Stimulated activated memory B cell treated with anti-CD40 and anti-IgM and Interleukin-4, amounts not matched to agents 10 μg/mL and 1 μg/mL and 100 μg/mL, for 72 hours (primary cell): ENCODE measurements around the gene LMAN1L.
A peak's percentile ranks its signal among the peaks of the same experiment; 100 is the strongest.

Source experiments
- ATAC-seq: fragments of 150-1000 bp; cut with Tn5 transposase; 2 replicates; pipeline ENCODE4 v1.10.0; 2021
- H3K27ac Mint-ChIP-seq: one replicate; pipeline ENCODE4 v1.8.0; 2022; ENCODE audit warnings: mild to moderate bottlenecking, mixed read lengths
- H3K27me3 Mint-ChIP-seq: one replicate; pipeline ENCODE4 v1.8.0; 2022; ENCODE audit warnings: mixed read lengths
- H3K36me3 Mint-ChIP-seq: one replicate; pipeline ENCODE4 v1.8.0; 2022; ENCODE audit warnings: mixed read lengths
- H3K4me1 Mint-ChIP-seq: one replicate; pipeline ENCODE4 v1.8.0; 2022; ENCODE audit warnings: mixed read lengths
- H3K4me3 Mint-ChIP-seq: one replicate; pipeline ENCODE4 v1.8.0; 2022; ENCODE audit warnings: mild to moderate bottlenecking, moderate library complexity, mixed read lengths
- H3K9me3 Mint-ChIP-seq: one replicate; pipeline ENCODE4 v1.8.0; 2022; ENCODE audit warnings: mixed read lengths

The LMAN1L gene

GRCh38 chr15:74816624-74817369, 4.2 kb downstream of the LMAN1L start:
- Mint-ChIP-seq H3K9me3 (no peaks in the 10 kb centered on the region), H3K27ac (no peak overlapping the region), H3K4me1 (peaks cover 51% of the 10 kb centered on the region), H3K27me3 (peaks cover 9% of the 10 kb centered on the region), H3K4me3 (no peak overlapping the region), H3K36me3 (no peaks in the 10 kb centered on the region)
- no peak for ATAC-seq

- H3K4me1 Mint-ChIP-seq = peaks cover 56% of the 10 kb centered on the region
- no peaks in the 10 kb centered on the region for H3K36me3 Mint-ChIP-seq
- no peaks in the 10 kb centered on the region for H3K9me3 Mint-ChIP-seq
- no peak for ATAC-seq
- H3K4me3 Mint-ChIP-seq = no peak overlapping the region
- H3K27me3 Mint-ChIP-seq = peaks cover 9% of the 10 kb centered on the region
- no peak overlapping the region for H3K27ac Mint-ChIP-seq
These were observed 4.7 kb downstream of the LMAN1L start for GRCh38 chr15:74817370-74817737.

GRCh38 chr15:74820056-74820455, 7.4 kb downstream of the LMAN1L start:
- no peak overlapping the region for H3K4me3 Mint-ChIP-seq
- H3K4me1 Mint-ChIP-seq = peaks cover 58% of the 10 kb centered on the region
- peaks cover 23% of the 10 kb centered on the region for H3K27me3 Mint-ChIP-seq
- no peak for ATAC-seq
- no peaks in the 10 kb centered on the region for H3K9me3 Mint-ChIP-seq
- H3K27ac Mint-ChIP-seq = peak overlapping the region; percentile 14
- H3K36me3 Mint-ChIP-seq = no peaks in the 10 kb centered on the region

GRCh38 chr15:74821091-74821789, 8.6 kb downstream of the LMAN1L start:
- H3K4me3 Mint-ChIP-seq = peak overlapping the region; percentile 55
- peak; percentile 86 for ATAC-seq
- H3K36me3 Mint-ChIP-seq = no peaks in the 10 kb centered on the region
- H3K9me3 Mint-ChIP-seq = no peaks in the 10 kb centered on the region
- H3K27ac Mint-ChIP-seq = peak overlapping the region; percentile 48
- H3K27me3 Mint-ChIP-seq = peaks cover 33% of the 10 kb centered on the region
- H3K4me1 Mint-ChIP-seq = peaks cover 51% of the 10 kb centered on the region

GRCh38 chr15:74821790-74822158, 9.1 kb downstream of the LMAN1L start:
- H3K4me3 Mint-ChIP-seq = no peak overlapping the region

DNA sequence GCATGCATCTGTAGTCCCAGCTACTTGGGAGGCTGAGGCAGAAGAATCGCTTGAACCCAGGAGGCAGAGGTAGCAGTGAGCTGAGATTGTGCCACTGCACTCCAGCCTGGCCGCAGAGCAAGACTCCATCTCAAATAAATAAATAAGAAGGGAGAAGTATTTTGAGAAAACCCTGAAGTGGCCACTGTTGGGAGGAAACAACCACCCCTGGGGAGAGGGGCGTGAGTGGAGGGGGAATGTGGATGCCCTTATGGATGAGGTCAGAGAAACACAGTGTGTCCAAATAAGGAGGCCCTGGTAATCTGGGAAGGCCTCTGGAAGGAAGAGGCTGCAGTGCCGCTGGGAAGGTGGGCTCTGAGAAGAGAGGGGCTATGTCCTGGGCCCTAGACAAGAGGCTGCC, 9.6 kb downstream of the LMAN1L start:
- no peak for ATAC-seq
- Mint-ChIP-seq H3K27me3 (peaks cover 40% of the 10 kb centered on the region), H3K4me1 (peaks cover 50% of the 10 kb centered on the region), H3K36me3 (no peaks in the 10 kb centered on the region), H3K4me3 (no peak overlapping the region), H3K9me3 (no peaks in the 10 kb centered on the region), H3K27ac (no peak overlapping the region)

More at GRCh38 chr15:74821790-74822158, 9.1 kb downstream of the LMAN1L start:
- peaks cover 39% of the 10 kb centered on the region for H3K27me3 Mint-ChIP-seq
- H3K27ac Mint-ChIP-seq = peak overlapping the region; percentile 48
- no peaks in the 10 kb centered on the region for H3K9me3 Mint-ChIP-seq
- H3K36me3 Mint-ChIP-seq = no peaks in the 10 kb centered on the region
- ATAC-seq = no peak
- peaks cover 54% of the 10 kb centered on the region for H3K4me1 Mint-ChIP-seq

GRCh38 chr15:74823324-74823723, 10.7 kb downstream of the LMAN1L start:
- Mint-ChIP-seq H3K9me3 (no peaks in the 10 kb centered on the region), H3K4me1 (peaks cover 46% of the 10 kb centered on the region), H3K36me3 (no peaks in the 10 kb centered on the region), H3K27me3 (peaks cover 44% of the 10 kb centered on the region), H3K27ac (no peak overlapping the region), H3K4me3 (no peak overlapping the region)
- ATAC-seq = no peak

GRCh38 chr15:74824976-74825375, 12.3 kb downstream of the LMAN1L start:
- Mint-ChIP-seq H3K4me3 (no peak overlapping the region), H3K4me1 (peaks cover 30% of the 10 kb centered on the region), H3K36me3 (no peaks in the 10 kb centered on the region), H3K27ac (no peak overlapping the region), H3K27me3 (peaks cover 51% of the 10 kb centered on the region), H3K9me3 (no peaks in the 10 kb centered on the region)
- ATAC-seq = no peak

DNA sequence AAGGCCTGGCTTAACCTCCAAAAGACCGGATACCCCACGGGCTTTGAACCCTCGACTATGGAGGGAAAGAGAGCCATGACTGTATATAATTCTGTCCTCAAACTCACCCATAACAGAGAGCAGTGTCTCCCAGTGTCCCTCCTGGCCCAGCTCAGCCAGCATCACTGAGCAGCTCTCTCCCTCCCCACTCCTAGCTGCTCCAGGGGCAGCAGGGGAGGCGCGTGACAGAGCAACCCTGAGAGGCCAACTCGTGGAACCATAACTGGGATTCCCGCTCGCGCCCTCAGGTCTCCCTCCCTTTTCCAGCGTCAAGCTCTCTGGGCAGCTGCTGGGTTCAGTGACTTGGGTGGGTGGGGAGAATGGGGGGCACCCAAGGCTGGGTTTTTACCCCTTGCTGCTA, 13.2 kb downstream of the LMAN1L start:
- H3K4me1 Mint-ChIP-seq = peaks cover 22% of the 10 kb centered on the region
- peaks cover 51% of the 10 kb centered on the region for H3K27me3 Mint-ChIP-seq
- ATAC-seq = no peak
- H3K36me3 Mint-ChIP-seq = no peaks in the 10 kb centered on the region
- H3K4me3 Mint-ChIP-seq = no peak overlapping the region
- H3K9me3 Mint-ChIP-seq = no peaks in the 10 kb centered on the region
- H3K27ac Mint-ChIP-seq = no peak overlapping the region

- peak; percentile 17 for ATAC-seq
- no peak within 1 kb of the TSS for H3K27ac Mint-ChIP-seq
- no peak within 1 kb of the TSS for H3K4me3 Mint-ChIP-seq
- H3K4me1 Mint-ChIP-seq = peaks cover 16% of the 10 kb centered on the region
- no peaks in the 10 kb centered on the region for H3K9me3 Mint-ChIP-seq
- H3K27me3 Mint-ChIP-seq = peaks cover 51% of the 10 kb centered on the region
- no peaks in the 10 kb centered on the region for H3K36me3 Mint-ChIP-seq
These were observed 13.8 kb downstream of the LMAN1L start, which contains the start of gene CPLX3 for GRCh38 chr15:74826364-74826819. CPLX3 (plus strand) TSS chr15:74826627; CDS start chr15:74826704, 77 bp downstream.

DNA sequence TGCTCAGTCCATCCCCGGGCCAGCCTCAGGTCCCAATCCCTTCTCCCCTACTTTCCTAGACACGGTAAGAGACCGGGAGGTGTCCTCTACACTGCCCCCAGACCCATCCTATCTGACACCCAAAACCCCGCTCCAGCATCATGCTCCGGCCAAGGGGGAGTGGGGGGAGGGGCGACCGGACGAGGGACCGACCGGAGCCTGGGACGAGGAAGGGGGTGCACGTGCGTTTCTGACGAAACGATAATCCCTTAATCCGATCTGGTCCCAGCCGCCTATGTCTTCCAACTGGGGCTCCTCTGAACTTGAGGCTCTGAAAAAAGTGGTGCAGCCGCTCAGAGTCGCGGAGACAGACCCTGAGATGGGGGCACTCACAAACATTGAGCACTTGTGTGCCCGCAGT, 14.3 kb downstream of the LMAN1L start:
- peaks cover 11% of the 10 kb centered on the region for H3K4me1 Mint-ChIP-seq
- H3K27ac Mint-ChIP-seq = no peak overlapping the region
- H3K9me3 Mint-ChIP-seq = no peaks in the 10 kb centered on the region
- no peak overlapping the region for H3K4me3 Mint-ChIP-seq
- peaks cover 51% of the 10 kb centered on the region for H3K27me3 Mint-ChIP-seq
- no peak for ATAC-seq
- no peaks in the 10 kb centered on the region for H3K36me3 Mint-ChIP-seq

DNA sequence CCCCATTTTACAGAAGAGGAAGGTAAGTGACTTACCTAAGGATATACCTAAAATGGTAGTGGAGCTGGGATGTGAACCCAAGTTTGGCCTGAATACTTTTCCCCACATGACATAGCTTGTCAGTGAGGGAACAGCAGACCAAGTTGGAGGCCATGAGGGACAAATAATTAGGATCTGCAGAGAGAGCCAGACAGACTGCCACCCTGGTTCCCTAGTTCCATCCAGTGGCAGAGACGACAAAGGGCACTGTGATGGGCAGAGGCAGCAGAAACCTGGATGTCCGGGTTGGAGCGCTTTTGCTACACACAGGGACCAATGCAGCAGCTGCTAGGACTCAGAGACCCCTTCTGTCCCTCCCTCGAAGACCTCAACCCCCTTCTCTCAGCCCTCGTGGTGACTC, 15.0 kb downstream of the LMAN1L start:
- Mint-ChIP-seq H3K27me3 (peaks cover 51% of the 10 kb centered on the region), H3K36me3 (no peaks in the 10 kb centered on the region), H3K4me3 (no peak overlapping the region), H3K4me1 (peaks cover 6% of the 10 kb centered on the region), H3K9me3 (no peaks in the 10 kb centered on the region), H3K27ac (no peak overlapping the region)
- no peak for ATAC-seq

DNA sequence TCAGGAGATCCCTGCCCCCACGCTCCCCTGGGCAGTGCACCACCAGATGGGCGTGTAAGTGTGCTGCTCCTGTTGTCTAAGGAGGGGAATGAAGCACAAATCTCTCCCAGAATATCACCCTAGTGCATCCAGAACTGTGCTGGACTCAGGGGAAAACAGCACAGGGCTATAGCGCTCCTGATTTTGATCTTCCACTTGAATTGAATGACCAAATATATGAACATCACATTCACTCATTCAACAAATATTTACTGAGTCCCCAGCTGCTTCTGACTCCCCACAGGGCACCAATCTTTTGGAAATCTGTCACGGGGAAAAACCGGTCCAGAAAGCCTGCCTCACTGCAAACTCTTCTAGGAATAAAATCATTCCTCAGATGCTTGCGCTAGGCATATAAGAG, 16.2 kb downstream of the LMAN1L start:
- no peak for ATAC-seq
- no peak overlapping the region for H3K4me3 Mint-ChIP-seq
- H3K4me1 Mint-ChIP-seq = peaks cover 11% of the 10 kb centered on the region
- H3K36me3 Mint-ChIP-seq = no peaks in the 10 kb centered on the region
- peaks cover 41% of the 10 kb centered on the region for H3K27me3 Mint-ChIP-seq
- no peaks in the 10 kb centered on the region for H3K9me3 Mint-ChIP-seq
- H3K27ac Mint-ChIP-seq = no peak overlapping the region

DNA sequence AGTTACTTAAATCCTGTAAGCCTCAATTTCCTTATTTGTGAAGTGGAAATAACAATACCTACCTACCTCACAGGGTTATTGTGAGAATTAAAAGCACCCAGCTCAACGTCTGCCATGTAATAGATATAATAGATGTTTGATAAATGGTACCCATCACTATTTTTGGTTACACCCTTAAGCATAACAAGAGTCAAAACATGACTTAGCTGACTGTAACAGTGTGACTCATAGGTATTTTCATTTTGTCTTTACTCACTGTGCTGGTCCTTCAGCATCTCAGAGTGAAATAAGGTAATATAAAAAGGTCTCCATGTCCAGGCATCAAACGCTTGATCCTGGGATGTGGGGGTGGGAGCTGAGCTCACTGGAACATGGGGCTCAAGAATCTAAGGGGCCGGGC, 16.9 kb downstream of the LMAN1L start:
- H3K27me3 Mint-ChIP-seq = peaks cover 36% of the 10 kb centered on the region
- peaks cover 11% of the 10 kb centered on the region for H3K4me1 Mint-ChIP-seq
- ATAC-seq = no peak
- no peak overlapping the region for H3K27ac Mint-ChIP-seq
- H3K36me3 Mint-ChIP-seq = no peaks in the 10 kb centered on the region
- no peak overlapping the region for H3K4me3 Mint-ChIP-seq
- H3K9me3 Mint-ChIP-seq = no peaks in the 10 kb centered on the region

GRCh38 chr15:74829991-74830390, 17.4 kb downstream of the LMAN1L start:
- Mint-ChIP-seq H3K27me3 (peaks cover 36% of the 10 kb centered on the region), H3K9me3 (no peaks in the 10 kb centered on the region), H3K4me1 (peaks cover 14% of the 10 kb centered on the region), H3K4me3 (no peak overlapping the region), H3K27ac (no peak overlapping the region), H3K36me3 (peaks cover 2% of the 10 kb centered on the region)
- ATAC-seq = no peak

DNA sequence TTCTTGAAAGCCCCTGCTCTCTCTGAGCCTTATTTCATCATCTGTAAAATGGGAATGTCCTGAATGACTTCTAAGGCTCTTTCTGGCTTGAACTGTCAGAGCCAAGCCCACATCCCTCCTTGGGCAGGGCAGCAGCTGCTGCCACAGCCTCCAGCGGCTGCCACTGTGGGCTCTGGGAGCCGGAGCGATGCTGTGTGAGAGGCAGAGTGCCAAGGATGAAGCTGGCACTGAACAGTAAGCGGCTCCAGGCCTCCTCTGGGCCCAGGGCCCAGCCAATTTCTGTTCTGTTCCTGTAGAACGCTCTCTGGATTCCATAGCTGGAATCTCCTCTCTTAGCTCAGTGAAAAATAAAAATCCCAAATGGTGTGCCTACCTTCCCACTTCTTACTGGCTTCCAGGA, 18.2 kb downstream of the LMAN1L start:
- peaks cover 30% of the 10 kb centered on the region for H3K27me3 Mint-ChIP-seq
- ATAC-seq = no peak
- no peaks in the 10 kb centered on the region for H3K9me3 Mint-ChIP-seq
- no peak overlapping the region for H3K4me3 Mint-ChIP-seq
- peaks cover 23% of the 10 kb centered on the region for H3K4me1 Mint-ChIP-seq
- H3K36me3 Mint-ChIP-seq = peaks cover 9% of the 10 kb centered on the region
- H3K27ac Mint-ChIP-seq = no peak overlapping the region
